ENCODE measurements around the gene PFKL. TPM values are rescaled to one million over a fixed set of nuclear protein-coding genes. Genes with fewer than 3 reads are reported as not detected.
A peak's percentile ranks its signal among the peaks of the same experiment; 100 is the strongest.

The PFKL gene
- total RNA-seq (2014; rRNA removed; shearing (Covaris generic)) (239 and 270 TPM in 2 replicates), polyA plus RNA-seq (2016; fragmentation: Nextera tagmentation; extraction: Ambion mirVana) (199 and 213 TPM in 2 replicates)

DNA sequence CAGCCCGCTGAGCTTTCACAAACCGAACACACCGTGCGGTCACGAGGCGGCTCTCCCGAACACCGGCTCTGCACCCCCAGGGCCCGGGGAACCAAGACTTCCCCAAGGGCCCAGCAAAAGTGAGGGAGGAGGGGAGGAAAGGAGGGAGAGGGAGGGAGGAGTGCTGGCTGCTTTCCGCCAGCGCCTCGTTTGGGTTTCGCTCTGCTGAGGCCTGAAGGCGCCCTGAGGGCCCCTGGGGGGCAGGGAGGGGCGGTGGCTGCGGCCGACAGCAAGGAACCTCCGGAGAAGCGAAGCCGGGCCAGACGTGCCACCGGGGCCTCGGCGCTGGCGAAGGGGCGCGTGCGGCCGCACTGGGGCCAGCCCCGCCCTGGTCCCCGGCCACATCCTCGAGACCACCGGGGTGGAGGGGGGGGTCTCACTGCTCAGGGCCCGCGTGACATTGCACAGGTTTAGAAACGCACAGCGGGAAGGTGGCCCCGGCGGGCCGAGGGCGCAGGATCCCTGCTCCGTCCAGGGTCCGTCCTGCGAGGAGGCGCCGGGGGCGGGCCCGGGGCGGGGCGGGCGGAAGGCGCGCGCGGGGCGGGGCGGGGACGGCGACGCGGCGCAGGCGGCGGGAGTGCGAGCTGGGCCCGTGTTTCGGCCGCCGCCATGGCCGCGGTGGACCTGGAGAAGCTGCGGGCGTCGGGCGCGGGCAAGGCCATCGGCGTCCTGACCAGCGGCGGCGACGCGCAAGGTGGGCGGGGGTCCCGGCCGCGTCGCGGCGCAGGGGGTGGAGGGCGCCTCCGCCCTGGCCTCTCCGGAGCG is at the start of gene PFKL:
Gene PFKL (plus strand): TSS at position 596 of the 804 bp plus-strand sequence. CDS start 53 bp downstream, at position 649.
- Histone ChIP-seq H3K4me2 (ENCODE audit: unreplicated experiment) (peak within 1 kb of the TSS; percentile 94), H3K36me3 (ENCODE audit: low read depth) (no peaks in the 10 kb centered on the region), H3F3A (ENCODE audit: insufficient read depth) (peaks cover 5% of the 10 kb centered on the region; the same call in 1 of the 2 replicates), H4K20me1 (ENCODE audit: insufficient read depth) (no peaks in the 10 kb centered on the region), H3K27ac (peak within 1 kb of the TSS; percentile 73), H3K4me1 (ENCODE audit: insufficient read depth) (peaks cover 12% of the 10 kb centered on the region), H3K27me3 (replicated peaks; ENCODE audit: insufficient read depth) (no peaks in the 10 kb centered on the region), H3K79me2 (ENCODE audit: insufficient read depth) (peaks cover 44% of the 10 kb centered on the region), H3K4me3 (peak within 1 kb of the TSS; percentile 77), H3K9ac (peak within 1 kb of the TSS; percentile 90), H2AFZ (peak within 1 kb of the TSS; percentile 89), H3K9me3 (ENCODE audit: low read depth) (no peaks in the 10 kb centered on the region), H3K9me2 (ENCODE audit: insufficient read depth) (no peaks in the 10 kb centered on the region)
- TF ChIP-seq EZH2phosphoT487 (IDR thresholded peaks at IDR 0.05; ENCODE audit: insufficient read depth, low read depth) (no peak), EZH2 (IDR thresholded peaks at IDR 0.05; ENCODE audit: insufficient read depth, poor library complexity, severe bottlenecking) (no peak)
- DNase-seq = peak; percentile 86
- in situ Hi-C loops (cut with MboI) = no loop called here
- 3 to 6% methylated on average over 31 to 61 of the region's 94 CpGs for WGBS, 2 experiments (ENCODE audit: low coverage in 1 of 2, low lambda C conversion rate in 2 of 2, missing lambda C conversion rate in 2 of 2)

GRCh38 chr21:44253832-44254710 is 45.8 kb upstream of the PFKL start:
- DNase-seq = no peak
- TF ChIP-seq EZH2phosphoT487 (IDR thresholded peaks at IDR 0.05; ENCODE audit: insufficient read depth, low read depth) (no peak), EZH2 (IDR thresholded peaks at IDR 0.05; ENCODE audit: insufficient read depth, poor library complexity, severe bottlenecking) (no peak)
- no peaks in the 10 kb centered on the region for H3K9me2 ChIP-seq (ENCODE audit: insufficient read depth)
- H3K4me1 ChIP-seq (ENCODE audit: insufficient read depth) = no peaks in the 10 kb centered on the region
- H3K9me3 ChIP-seq (ENCODE audit: low read depth) = no peaks in the 10 kb centered on the region
- WGBS, 2 experiments (ENCODE audit: low coverage in 1 of 2, low lambda C conversion rate in 2 of 2, missing lambda C conversion rate in 2 of 2) = 65 to 69% methylated on average over 24 to 27 of the region's 29 CpGs
- no peak overlapping the region for H3K9ac ChIP-seq
- H3K79me2 ChIP-seq (ENCODE audit: insufficient read depth) = no peaks in the 10 kb centered on the region
- no peak overlapping the region for H3K27ac ChIP-seq
- H3K27me3 ChIP-seq (replicated peaks; ENCODE audit: insufficient read depth) = no peaks in the 10 kb centered on the region
- H3K4me2 ChIP-seq (ENCODE audit: unreplicated experiment) = no peak overlapping the region
- H4K20me1 ChIP-seq (ENCODE audit: insufficient read depth) = no peaks in the 10 kb centered on the region
- no peak overlapping the region for H3K4me3 ChIP-seq
- in situ Hi-C loops (cut with MboI) = no loop called here
- H3F3A ChIP-seq (ENCODE audit: insufficient read depth) = no peaks in the 10 kb centered on the region
- no peak overlapping the region for H2AFZ ChIP-seq
- H3K36me3 ChIP-seq (ENCODE audit: low read depth) = no peaks in the 10 kb centered on the region

DNA sequence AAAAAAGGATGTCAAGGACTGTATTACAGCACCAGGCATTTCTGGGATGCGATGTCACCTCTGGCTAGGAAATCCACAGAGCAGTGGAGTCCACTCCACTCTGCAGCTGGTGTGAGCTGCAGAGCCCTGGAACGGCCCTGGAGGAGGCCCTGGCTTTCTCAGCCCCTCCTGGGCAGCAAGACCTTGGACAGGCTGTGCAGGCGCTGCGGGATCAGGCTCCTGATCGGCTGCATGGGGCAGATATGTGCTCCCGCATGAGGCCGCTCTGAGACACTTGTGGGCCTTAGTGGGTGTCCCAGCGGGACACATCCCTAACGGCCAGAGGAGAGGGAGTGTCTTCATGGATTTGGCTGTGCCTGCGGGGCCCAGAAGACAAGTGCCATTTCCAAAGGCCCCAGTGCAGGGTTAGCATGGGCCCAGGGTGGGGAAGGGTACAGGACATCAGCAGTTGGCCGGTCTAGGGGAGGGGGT is 44.3 kb upstream of the PFKL start:
- no peaks in the 10 kb centered on the region for H4K20me1 ChIP-seq (ENCODE audit: insufficient read depth)
- no peaks in the 10 kb centered on the region for H3K36me3 ChIP-seq (ENCODE audit: low read depth)
- H3K27ac ChIP-seq = no peak overlapping the region
- H3K9me3 ChIP-seq (ENCODE audit: low read depth) = no peaks in the 10 kb centered on the region
- no peaks in the 10 kb centered on the region for H3K79me2 ChIP-seq (ENCODE audit: insufficient read depth)
- H2AFZ ChIP-seq = no peak overlapping the region
- H3F3A ChIP-seq (ENCODE audit: insufficient read depth) = no peaks in the 10 kb centered on the region
- H3K9me2 ChIP-seq (ENCODE audit: insufficient read depth) = no peaks in the 10 kb centered on the region
- no peak overlapping the region for H3K9ac ChIP-seq
- H3K4me3 ChIP-seq = no peak overlapping the region
- TF ChIP-seq EZH2phosphoT487 (IDR thresholded peaks at IDR 0.05; ENCODE audit: insufficient read depth, low read depth) = no peak
- no peak for DNase-seq
- 0 out of 2 replicates have a peak, but pooled peaks cover 7% of the 10 kb centered on the region for H3K27me3 ChIP-seq (replicated peaks; ENCODE audit: insufficient read depth)
- no peaks in the 10 kb centered on the region for H3K4me1 ChIP-seq (ENCODE audit: insufficient read depth)
- in situ Hi-C loops (cut with MboI) = no loop called here
- WGBS, 2 experiments (ENCODE audit: low coverage in 1 of 2, low lambda C conversion rate in 2 of 2, missing lambda C conversion rate in 2 of 2) = 78 to 80% methylated on average over 11 of the region's 11 CpGs
- H3K4me2 ChIP-seq (ENCODE audit: unreplicated experiment) = no peak overlapping the region

GRCh38 chr21:44258056-44258725 is 41.7 kb upstream of the PFKL start:
- 0 out of 2 replicates have a peak, but pooled peaks cover 7% of the 10 kb centered on the region for H3K27me3 ChIP-seq (replicated peaks; ENCODE audit: insufficient read depth)
- in situ Hi-C loops (cut with MboI) = no loop called here
- WGBS, 2 experiments (ENCODE audit: low coverage in 1 of 2, low lambda C conversion rate in 2 of 2, missing lambda C conversion rate in 2 of 2) = 72 to 75% methylated on average over 32 to 34 of the region's 34 CpGs

More at GRCh38 chr21:44258056-44258725, 41.7 kb upstream of the PFKL start:
- H3K9me3 ChIP-seq (ENCODE audit: low read depth) = no peaks in the 10 kb centered on the region
- TF ChIP-seq EZH2phosphoT487 (IDR thresholded peaks at IDR 0.05; ENCODE audit: insufficient read depth, low read depth) (no peak), EZH2 (IDR thresholded peaks at IDR 0.05; ENCODE audit: insufficient read depth, poor library complexity, severe bottlenecking) (no peak)
- no peak overlapping the region for H3K27ac ChIP-seq
- no peak overlapping the region for H2AFZ ChIP-seq
- no peaks in the 10 kb centered on the region for H3K79me2 ChIP-seq (ENCODE audit: insufficient read depth)
- H3K9ac ChIP-seq = no peak overlapping the region
- no peaks in the 10 kb centered on the region for H3K4me1 ChIP-seq (ENCODE audit: insufficient read depth)
- no peak overlapping the region for H3K4me2 ChIP-seq (ENCODE audit: unreplicated experiment)
- no peaks in the 10 kb centered on the region for H3F3A ChIP-seq (ENCODE audit: insufficient read depth)
- no peaks in the 10 kb centered on the region for H3K36me3 ChIP-seq (ENCODE audit: low read depth)
- no peaks in the 10 kb centered on the region for H4K20me1 ChIP-seq (ENCODE audit: insufficient read depth)
- no peak for DNase-seq
- no peaks in the 10 kb centered on the region for H3K9me2 ChIP-seq (ENCODE audit: insufficient read depth)
- H3K4me3 ChIP-seq = no peak overlapping the region
